ENCODE results near the gene TMEM184B. TPM values are rescaled to one million over a fixed set of nuclear protein-coding genes. Genes with fewer than 3 reads are reported as not detected.

Gene TMEM184B
- total RNA-seq, 1 donor from 2014 or later: 26.5 TPM

GRCh38 chr22:38270091-38270992 lies 2.5 kb downstream of the TMEM184B start:
- no peaks in the 10 kb centered on the region for H3K27me3 ChIP-seq
- peaks cover 73% of the 10 kb centered on the region for H3K79me2 ChIP-seq (ENCODE audit: low read depth)
- Mint-ChIP-seq H3K4me3 (peak overlapping the region; percentile 94), H3K36me3 (peaks cover 6% of the 10 kb centered on the region), H3K27me3 (ENCODE audit: insufficient read depth, low read depth) (peaks cover 9% of the 10 kb centered on the region), H3K4me1 (peaks cover 46% of the 10 kb centered on the region), H3K27ac (no peak overlapping the region), H3K9me3 (no peaks in the 10 kb centered on the region)
- peaks cover 12% of the 10 kb centered on the region for H3K4me1 ChIP-seq
- TF ChIP-seq EZH2phosphoT487 (IDR thresholded peaks at IDR 0.05): no peak
- TF ChIP-seq CTCF (IDR thresholded peaks at IDR 0.05): no peak
- no peak for TF ChIP-seq EZH2 (IDR thresholded peaks at IDR 0.05)
- H2AFZ ChIP-seq (replicated peaks): no peak overlapping the region
- no peak for DNase-seq (ENCODE audit: low spot score)
- no peak overlapping the region for H3K27ac ChIP-seq
- H4K20me1 ChIP-seq (ENCODE audit: low read depth): peaks cover 56% of the 10 kb centered on the region
- H3K9ac ChIP-seq: no peak overlapping the region
- H3F3A ChIP-seq (ENCODE audit: low read depth): peaks cover 24% of the 10 kb centered on the region
- H3K9me3 ChIP-seq (ENCODE audit: low read depth): no peaks in the 10 kb centered on the region
- H3K4me3 ChIP-seq: no peak overlapping the region
- no peaks in the 10 kb centered on the region for H3K36me3 ChIP-seq
- peak overlapping the region; percentile 92 for H3K4me2 ChIP-seq

- peaks cover 62% of the 10 kb centered on the region for H4K20me1 ChIP-seq (ENCODE audit: low read depth)
- TF ChIP-seq EZH2phosphoT487 (IDR thresholded peaks at IDR 0.05) (no peak), EZH2 (IDR thresholded peaks at IDR 0.05) (no peak), CTCF (IDR thresholded peaks at IDR 0.05) (no peak)
- H3K36me3 Mint-ChIP-seq: peaks cover 9% of the 10 kb centered on the region
Measured at GRCh38 chr22:38269466-38269865, 3.3 kb downstream of the TMEM184B start.

GRCh38 chr22:38267086-38267485 lies 5.7 kb downstream of the TMEM184B start:
- Mint-ChIP-seq H3K4me1 (peaks cover 44% of the 10 kb centered on the region), H3K36me3 (peaks cover 17% of the 10 kb centered on the region), H3K27ac (no peak overlapping the region), H3K27me3 (ENCODE audit: insufficient read depth, low read depth) (peaks cover 2% of the 10 kb centered on the region), H3K4me3 (no peak overlapping the region), H3K9me3 (no peaks in the 10 kb centered on the region)
- Histone ChIP-seq H3K4me1 (peaks cover 12% of the 10 kb centered on the region), H3K9ac (no peak overlapping the region), H2AFZ (replicated peaks) (no peak overlapping the region), H3K27ac (no peak overlapping the region), H3K4me3 (no peak overlapping the region), H3K36me3 (no peaks in the 10 kb centered on the region), H4K20me1 (ENCODE audit: low read depth) (peaks cover 67% of the 10 kb centered on the region), H3K4me2 (no peak overlapping the region), H3K9me3 (ENCODE audit: low read depth) (no peaks in the 10 kb centered on the region), H3K27me3 (no peaks in the 10 kb centered on the region), H3F3A (ENCODE audit: low read depth) (peaks cover 29% of the 10 kb centered on the region), H3K79me2 (ENCODE audit: low read depth) (peaks cover 98% of the 10 kb centered on the region)
- DNase-seq (ENCODE audit: low spot score): no peak
- no peak for TF ChIP-seq CTCF (IDR thresholded peaks at IDR 0.05)
- TF ChIP-seq EZH2phosphoT487 (IDR thresholded peaks at IDR 0.05): no peak
- TF ChIP-seq EZH2 (IDR thresholded peaks at IDR 0.05): no peak

More at GRCh38 chr22:38269466-38269865, 3.3 kb downstream of the TMEM184B start:
- Histone ChIP-seq H3K4me1 (peaks cover 12% of the 10 kb centered on the region), H3K79me2 (ENCODE audit: low read depth) (peaks cover 82% of the 10 kb centered on the region), H3K4me3 (no peak overlapping the region), H3K9ac (no peak overlapping the region), H3K27me3 (no peaks in the 10 kb centered on the region), H3K9me3 (ENCODE audit: low read depth) (no peaks in the 10 kb centered on the region), H3F3A (ENCODE audit: low read depth) (peaks cover 20% of the 10 kb centered on the region), H3K4me2 (no peak overlapping the region), H3K36me3 (no peaks in the 10 kb centered on the region), H3K27ac (no peak overlapping the region), H2AFZ (replicated peaks) (no peak overlapping the region)
- no peak overlapping the region for H3K4me3 Mint-ChIP-seq
- H3K27ac Mint-ChIP-seq: no peak overlapping the region
- peaks cover 45% of the 10 kb centered on the region for H3K4me1 Mint-ChIP-seq
- no peak for DNase-seq (ENCODE audit: low spot score)
- H3K9me3 Mint-ChIP-seq: no peaks in the 10 kb centered on the region
- peaks cover 9% of the 10 kb centered on the region for H3K27me3 Mint-ChIP-seq (ENCODE audit: insufficient read depth, low read depth)
